CD8-positive, alpha-beta memory T cell (primary cell): ENCODE data around the gene SEMA4D. TPM values are rescaled to one million over a fixed set of nuclear protein-coding genes. Genes with fewer than 3 reads are reported as not detected.
A peak's percentile ranks its signal among the peaks of the same experiment; 100 is the strongest.

Experiments used
- CTCF ChIA-PET: fragments of 350-600 bp; sonication (Branson Sonifier 250); formaldehyde crosslinking; loops from one replicate; lab custom pipeline; 2021; ENCODE audit warnings: antibody characterized with exemption; lab: Charles Lee
- POLR2A ChIA-PET: fragments of 350-600 bp; sonication (Branson Sonifier 250); formaldehyde crosslinking; loops from one replicate; lab custom pipeline; 2021; ENCODE audit warnings: antibody characterized with exemption; lab: Charles Lee
- DNase-seq, 5 donors: peaks; one replicate each; pipeline versions ENCODE4 v3.0.0 to v3.0.0-alpha.2; 2020 to 2022; ENCODE audit warnings: mixed read lengths in 1 of 5
- H3K27ac ChIP-seq: one replicate; pipeline ENCODE4 v1.7.0; 2013; ENCODE audit warnings: low read depth, mild to moderate bottlenecking, low read length, moderate library complexity
- H3K27me3 ChIP-seq: 2 replicates; pipeline ENCODE4 v1.7.0; 2013; ENCODE audit warnings: low read length, mild to moderate bottlenecking; ENCODE audit not compliant: insufficient read depth, poor library complexity, severe bottlenecking
- H3K36me3 ChIP-seq: 2 replicates; pipeline ENCODE4 v1.7.0; 2013; ENCODE audit warnings: mild to moderate bottlenecking, low read length, moderate library complexity; ENCODE audit not compliant: insufficient read depth
- H3K4me1 ChIP-seq: 2 replicates; pipeline ENCODE4 v1.7.0; 2013; ENCODE audit warnings: mild to moderate bottlenecking, low read length, moderate library complexity; ENCODE audit not compliant: insufficient read depth
- H3K4me3 ChIP-seq: 2 replicates; pipeline ENCODE4 v1.7.0; 2013; ENCODE audit warnings: mild to moderate bottlenecking, low read length
- H3K9me3 ChIP-seq: 2 replicates; pipeline ENCODE4 v1.7.0; 2013; ENCODE audit warnings: mild to moderate bottlenecking, low read length
- H3K27ac Mint-ChIP-seq, 8 donors: one replicate each; pipeline ENCODE4 v1.8.0; 2020 to 2021; ENCODE audit warnings: mixed read lengths in 8 of 8, mild to moderate bottlenecking in 6 of 8, inconsistent platforms in 3 of 8, moderate library complexity in 3 of 8
- H3K27me3 Mint-ChIP-seq, 2 donors: one replicate each; pipeline ENCODE4 v1.8.0; 2020 to 2021; ENCODE audit warnings: mixed read lengths in 2 of 2, mild to moderate bottlenecking in 1 of 2, moderate library complexity in 1 of 2
- H3K36me3 Mint-ChIP-seq, 3 donors: one replicate each; pipeline ENCODE4 v1.8.0; 2020 to 2021; ENCODE audit warnings: mixed read lengths in 3 of 3, inconsistent platforms in 1 of 3, mild to moderate bottlenecking in 1 of 3
- H3K4me1 Mint-ChIP-seq, 3 donors: one replicate each; pipeline ENCODE4 v1.8.0; 2020 to 2021; ENCODE audit warnings: mixed read lengths in 3 of 3, inconsistent platforms in 1 of 3, mild to moderate bottlenecking in 1 of 3
- H3K4me3 Mint-ChIP-seq, 7 donors: one replicate each; pipeline ENCODE4 v1.8.0; 2020 to 2021; ENCODE audit warnings: mixed read lengths in 7 of 7, mild to moderate bottlenecking in 6 of 7, moderate library complexity in 4 of 7, inconsistent platforms in 2 of 7
- H3K9me3 Mint-ChIP-seq, 5 donors: one replicate each; pipeline ENCODE4 v1.8.0; 2020 to 2022; ENCODE audit warnings: mixed read lengths in 5 of 5, mild to moderate bottlenecking in 3 of 5, moderate library complexity in 2 of 5, inconsistent platforms in 1 of 5
- polyA plus RNA-seq: library from polyadenylated mRNA; unstranded; fragments of 300-500 nt; fragmentation: Illumina TruSeq; gene quantifications from one replicate; pipeline ENCODE4 v1.2.3, GENCODE V29; 2021
- total RNA-seq, 2 experiments: library from RNA; stranded (reverse); gene quantifications; one replicate each; pipeline ENCODE4 v1.2.3, GENCODE V29; 2021

The SEMA4D gene
- total and polyA plus RNA-seq, 3 experiments from 2014 or later = 227 to 243 (median 238) TPM

DNA sequence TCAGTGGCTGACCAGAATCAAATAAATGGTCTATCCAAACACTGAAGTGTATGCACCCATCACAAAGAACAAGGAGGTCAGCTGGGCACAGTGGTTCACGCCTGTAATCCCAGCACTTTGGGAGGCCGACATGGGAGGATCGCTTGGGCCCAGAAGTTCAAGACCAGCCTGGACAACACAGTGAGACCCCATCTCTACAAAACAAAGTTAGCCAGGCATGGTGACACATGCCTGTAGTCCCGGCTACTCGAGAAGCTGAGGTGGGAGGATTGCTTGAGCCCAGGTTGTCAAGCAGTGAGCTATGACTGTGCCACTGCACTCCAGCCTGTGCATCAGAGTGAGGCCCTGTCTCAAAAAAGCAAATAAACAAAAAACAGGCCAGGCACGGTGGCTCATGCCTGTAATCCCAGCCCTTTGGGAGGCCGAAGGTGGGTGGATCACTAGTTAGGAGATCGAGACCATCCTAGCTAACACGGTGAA, 40.5 kb downstream of the SEMA4D start:
- no peak overlapping the region for H3K27ac ChIP-seq
- H3K9me3 Mint-ChIP-seq = no peaks in the 10 kb centered on the region

DNA sequence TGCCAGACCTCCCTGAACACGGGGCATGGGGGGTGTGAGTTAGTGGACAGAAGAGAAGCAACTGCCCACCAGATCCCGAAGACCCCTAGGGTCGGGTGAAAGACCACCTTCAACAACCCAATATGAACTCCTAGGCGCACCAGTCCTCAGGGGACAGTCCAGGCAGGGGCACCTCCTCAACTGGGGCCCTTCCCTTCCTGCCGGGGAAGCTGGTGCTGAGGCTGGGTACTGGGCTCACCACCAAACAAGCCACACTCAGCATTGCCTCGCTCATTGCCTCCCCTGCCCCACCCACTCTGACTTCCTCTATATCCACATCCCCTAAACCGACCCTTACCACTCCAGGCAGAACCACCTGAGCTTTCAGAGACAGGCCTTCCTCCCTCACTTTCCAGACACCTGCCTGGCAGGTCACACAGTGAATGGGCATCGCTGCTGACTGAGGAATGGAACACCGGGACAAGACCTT, 42.5 kb downstream of the SEMA4D start:
- Histone ChIP-seq H3K4me3 (peak overlapping the region; percentile 38), H3K4me1 (peaks cover 89% of the 10 kb centered on the region), H3K9me3 (no peaks in the 10 kb centered on the region), H3K36me3 (peaks cover 14% of the 10 kb centered on the region), H3K27ac (peak overlapping the region; percentile 26), H3K27me3 (no peaks in the 10 kb centered on the region)
- POLR2A ChIA-PET = interaction anchor here (0.7 to 2.7 kb wide), 8 partner anchors 9 to 34 kb away, joined by 3 to 15 read pairs (median 4); no protein-coding TSS in a partner anchor
- peak in 2 of 5 donors; percentile 68 to 69 for DNase-seq
- H3K36me3 Mint-ChIP-seq = peaks cover 3 to 81% (median 20%) of the 10 kb centered on the region in 3 donors
- H3K4me1 Mint-ChIP-seq = peaks cover 85 to 95% (median 92%) of the 10 kb centered on the region in 3 donors
- H3K27me3 Mint-ChIP-seq = no peaks in the 10 kb centered on the region
- peak overlapping the region; percentile 34 to 88 (median 78) for H3K4me3 Mint-ChIP-seq
- CTCF ChIA-PET = interaction anchor here (0.5 to 3.1 kb wide), 5 partner anchors 14 to 93 kb away, joined by 3 to 17 read pairs (median 4); no protein-coding TSS in a partner anchor
- peak overlapping the region; percentile 93 to 99 (median 97) for H3K27ac Mint-ChIP-seq
- no peaks in the 10 kb centered on the region for H3K9me3 Mint-ChIP-seq

More for the DNA sequence above, 40.5 kb downstream of the SEMA4D start:
- DNase-seq = no peak
- Histone ChIP-seq H3K4me1 (peaks cover 96% of the 10 kb centered on the region), H3K4me3 (no peak overlapping the region), H3K27me3 (no peaks in the 10 kb centered on the region), H3K9me3 (no peaks in the 10 kb centered on the region), H3K36me3 (peaks cover 14% of the 10 kb centered on the region)
- H3K36me3 Mint-ChIP-seq = peaks cover 3 to 83% (median 21%) of the 10 kb centered on the region in 3 donors
- POLR2A ChIA-PET = interaction anchor here (0.6 to 2.7 kb wide), 6 partner anchors 9 to 24 kb away, joined by 3 to 15 read pairs (median 4); no protein-coding TSS in a partner anchor
- H3K4me1 Mint-ChIP-seq = peaks cover 88 to 96% (median 95%) of the 10 kb centered on the region in 3 donors
- peak overlapping the region; percentile 56 to 90 (median 78) for H3K4me3 Mint-ChIP-seq
- peak overlapping the region; percentile 93 to 99 (median 97) for H3K27ac Mint-ChIP-seq
- CTCF ChIA-PET = interaction anchor here (0.9 to 3.1 kb wide), 7 partner anchors 13 to 91 kb away, joined by 3 to 17 read pairs (median 4); no protein-coding TSS in a partner anchor
- peaks cover 0 to 2% of the 10 kb centered on the region in 2 donors for H3K27me3 Mint-ChIP-seq

DNA sequence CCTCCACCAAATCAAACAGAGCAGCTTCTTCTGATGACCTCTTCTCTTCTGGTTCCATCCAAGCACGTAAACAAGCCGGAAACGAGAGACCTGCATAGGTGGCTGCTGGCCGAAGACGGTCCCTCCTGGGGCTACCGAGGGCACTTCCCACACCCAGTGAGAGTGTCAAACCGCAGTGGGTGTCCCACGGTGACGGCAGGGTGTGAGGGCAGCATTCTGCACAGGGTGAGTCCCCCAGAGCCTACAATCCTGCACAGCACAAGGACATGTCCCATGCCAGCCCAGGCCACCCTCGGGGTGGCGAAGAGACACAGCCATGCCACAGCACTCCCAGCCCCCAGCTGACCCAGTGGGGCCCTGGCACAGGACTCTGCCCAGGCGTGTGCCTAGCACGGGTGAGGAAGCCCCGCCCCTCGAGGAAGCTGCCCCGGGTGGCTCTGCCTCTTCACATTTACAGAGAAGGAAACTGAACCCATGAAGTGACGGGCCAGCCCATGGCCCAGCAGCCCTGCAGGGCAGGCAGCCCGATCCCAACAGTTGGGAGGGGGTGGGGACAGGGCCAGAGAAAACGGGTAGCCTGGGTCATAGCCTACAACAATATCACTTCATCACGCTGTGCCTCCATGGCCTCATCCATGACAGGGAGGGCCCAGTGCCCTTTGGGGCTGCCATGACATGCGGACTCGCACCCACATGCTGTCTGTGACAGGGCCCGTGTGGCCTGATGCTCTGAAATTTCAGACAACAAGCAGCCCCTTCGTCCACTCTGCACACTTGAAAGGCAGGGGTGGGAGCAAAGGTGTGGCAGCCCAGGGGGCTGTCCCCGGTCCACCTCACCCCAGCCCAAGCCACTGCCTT, 43.2 kb downstream of the SEMA4D start:
- Histone ChIP-seq H3K27ac (peak overlapping the region; percentile 26), H3K4me1 (peaks cover 89% of the 10 kb centered on the region), H3K36me3 (peaks cover 14% of the 10 kb centered on the region), H3K4me3 (peak overlapping the region; percentile 38), H3K9me3 (no peaks in the 10 kb centered on the region), H3K27me3 (no peaks in the 10 kb centered on the region)
- H3K4me1 Mint-ChIP-seq = peaks cover 85 to 95% (median 92%) of the 10 kb centered on the region in 3 donors
- CTCF ChIA-PET = interaction anchor here (1.1 to 3.1 kb wide), 5 partner anchors 25 to 94 kb away, joined by 3 to 17 read pairs (median 6); no protein-coding TSS in a partner anchor
- peak overlapping the region; percentile 34 to 88 (median 78) for H3K4me3 Mint-ChIP-seq
- no peak for DNase-seq
- no peaks in the 10 kb centered on the region for H3K27me3 Mint-ChIP-seq
- POLR2A ChIA-PET = interaction anchor here (1.0 to 1.3 kb wide), 5 partner anchors 12 to 35 kb away, joined by 3 to 4 read pairs (median 3); no protein-coding TSS in a partner anchor
- peaks cover 3 to 81% (median 18%) of the 10 kb centered on the region in 3 donors for H3K36me3 Mint-ChIP-seq
- H3K9me3 Mint-ChIP-seq = no peaks in the 10 kb centered on the region
- H3K27ac Mint-ChIP-seq = peak overlapping the region; percentile 93 to 99 (median 97)

DNA sequence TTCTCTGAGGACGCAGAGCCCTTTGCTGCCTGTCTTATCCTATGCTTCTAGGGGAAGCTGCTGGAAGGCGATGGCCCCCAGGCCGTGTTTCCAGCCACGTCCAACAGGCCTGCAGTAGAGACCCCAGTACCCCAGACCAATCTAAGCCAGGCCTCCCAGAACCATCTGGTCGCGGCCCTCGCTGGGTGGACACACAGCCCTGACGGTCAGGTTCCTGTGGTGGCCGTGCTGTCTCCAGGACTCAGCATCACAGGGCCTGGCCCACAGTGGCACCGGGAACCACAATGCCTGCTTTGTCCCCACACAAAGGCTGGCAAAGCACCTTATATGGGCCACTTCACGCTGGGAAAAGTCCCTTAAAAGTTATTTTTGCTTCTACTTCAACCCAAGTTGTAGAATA, 44.5 kb downstream of the SEMA4D start:
- Mint-ChIP-seq H3K27ac (peak overlapping the region; percentile 37 to 96 (median 81)), H3K27me3 (no peaks in the 10 kb centered on the region), H3K4me1 (peaks cover 85 to 95% (median 92%) of the 10 kb centered on the region in 3 donors), H3K9me3 (no peaks in the 10 kb centered on the region), H3K4me3 (peak overlapping the region in 3 of 7 donors; percentile 12 to 45 (median 34)), H3K36me3 (peaks cover 7 to 82% (median 18%) of the 10 kb centered on the region in 3 donors)
- no peak overlapping the region for H3K27ac ChIP-seq
- peaks cover 89% of the 10 kb centered on the region for H3K4me1 ChIP-seq
- CTCF ChIA-PET = interaction anchor here (1.1 to 1.5 kb wide), 3 partner anchors 24 to 86 kb away, joined by 3 to 6 read pairs (median 3); no protein-coding TSS in a partner anchor
- POLR2A ChIA-PET = interaction anchor here (1.2 kb wide), 1 partner anchor 21 kb away, joined by 3 read pairs; no protein-coding TSS in a partner anchor
- no peaks in the 10 kb centered on the region for H3K27me3 ChIP-seq
- peaks cover 16% of the 10 kb centered on the region for H3K36me3 ChIP-seq
- DNase-seq = no peak
- no peak overlapping the region for H3K4me3 ChIP-seq
- no peaks in the 10 kb centered on the region for H3K9me3 ChIP-seq

DNA sequence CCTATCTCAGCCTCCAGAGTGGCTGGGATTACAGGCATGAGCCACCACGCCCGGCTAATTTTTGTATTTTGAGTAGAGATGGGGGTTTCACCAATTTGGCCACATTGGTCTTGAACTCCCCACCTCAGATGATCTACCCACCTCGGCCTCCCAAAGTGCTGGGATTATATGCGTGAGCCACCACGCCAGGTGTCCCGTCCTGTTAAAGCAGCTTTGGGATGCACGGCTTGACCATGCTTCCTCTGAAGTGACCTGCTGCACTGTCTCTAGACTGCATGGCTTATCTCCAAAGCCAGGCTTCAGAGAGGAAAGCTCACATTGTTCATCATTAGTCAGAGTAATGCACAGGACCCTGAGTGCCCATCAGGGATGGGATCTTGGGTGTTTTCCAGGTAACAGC, 45.4 kb downstream of the SEMA4D start:
- DNase-seq = no peak
- Mint-ChIP-seq H3K27ac (peak overlapping the region; percentile 37 to 96 (median 84)), H3K27me3 (no peaks in the 10 kb centered on the region), H3K9me3 (no peaks in the 10 kb centered on the region), H3K4me1 (peaks cover 84 to 95% (median 92%) of the 10 kb centered on the region in 3 donors), H3K4me3 (peak overlapping the region in 2 of 7 donors; percentile 15 to 40), H3K36me3 (peaks cover 7 to 78% (median 18%) of the 10 kb centered on the region in 3 donors)
- Histone ChIP-seq H3K36me3 (peaks cover 17% of the 10 kb centered on the region), H3K27me3 (no peaks in the 10 kb centered on the region), H3K27ac (no peak overlapping the region), H3K4me1 (peaks cover 89% of the 10 kb centered on the region), H3K4me3 (no peak overlapping the region), H3K9me3 (no peaks in the 10 kb centered on the region)
- ChIA-PET POLR2A (interaction anchor here (1.2 kb wide), 1 partner anchor 31 kb away, joined by 3 read pairs; no protein-coding TSS in a partner anchor), CTCF (interaction anchor here (0.9 to 1.4 kb wide), 3 partner anchors 13 to 23 kb away, joined by 3 to 5 read pairs (median 3); no protein-coding TSS in a partner anchor)

DNA sequence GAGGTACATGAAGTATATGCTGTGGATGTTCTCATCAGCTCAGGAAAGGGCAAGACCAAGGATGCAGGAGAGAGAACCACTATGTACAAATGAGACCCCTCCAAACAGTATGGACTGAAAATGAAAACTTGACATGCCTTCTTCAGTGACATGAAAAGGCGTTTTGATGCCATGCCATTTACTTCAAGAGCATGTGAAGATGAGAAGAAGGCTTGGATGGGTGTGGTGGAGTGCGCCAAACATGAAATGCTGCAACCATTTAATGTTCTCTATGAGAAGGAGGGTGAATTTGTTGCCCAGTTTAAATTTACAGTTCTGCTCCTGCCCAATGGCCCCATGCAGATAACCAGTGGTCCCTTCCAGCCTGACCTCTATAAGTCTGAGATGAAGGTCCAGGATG, 47.7 kb downstream of the SEMA4D start:
- ChIA-PET CTCF (interaction anchor here (1.8 to 4.9 kb wide), 3 partner anchors 12 to 99 kb away, joined by 6 to 22 read pairs (median 10); no protein-coding TSS in a partner anchor), POLR2A (interaction anchor here (0.7 to 2.0 kb wide), 4 partner anchors 9 to 54 kb away, joined by 3 to 11 read pairs (median 4); no protein-coding TSS in a partner anchor)
- Mint-ChIP-seq H3K36me3 (peaks cover 7 to 79% (median 10%) of the 10 kb centered on the region in 3 donors), H3K4me1 (peaks cover 84 to 95% (median 92%) of the 10 kb centered on the region in 3 donors), H3K27me3 (peaks cover 0 to 2% of the 10 kb centered on the region in 2 donors), H3K27ac (peak overlapping the region; percentile 47 to 98 (median 92)), H3K4me3 (peak overlapping the region in 6 of 7 donors; percentile 32 to 75 (median 46)), H3K9me3 (no peaks in the 10 kb centered on the region)
- no peak overlapping the region for H3K4me3 ChIP-seq
- H3K36me3 ChIP-seq = peaks cover 24% of the 10 kb centered on the region
- no peaks in the 10 kb centered on the region for H3K9me3 ChIP-seq
- H3K4me1 ChIP-seq = peaks cover 89% of the 10 kb centered on the region
- H3K27ac ChIP-seq = no peak overlapping the region
- DNase-seq = peak in 1 of 5 donors; percentile 50
- no peaks in the 10 kb centered on the region for H3K27me3 ChIP-seq

DNA sequence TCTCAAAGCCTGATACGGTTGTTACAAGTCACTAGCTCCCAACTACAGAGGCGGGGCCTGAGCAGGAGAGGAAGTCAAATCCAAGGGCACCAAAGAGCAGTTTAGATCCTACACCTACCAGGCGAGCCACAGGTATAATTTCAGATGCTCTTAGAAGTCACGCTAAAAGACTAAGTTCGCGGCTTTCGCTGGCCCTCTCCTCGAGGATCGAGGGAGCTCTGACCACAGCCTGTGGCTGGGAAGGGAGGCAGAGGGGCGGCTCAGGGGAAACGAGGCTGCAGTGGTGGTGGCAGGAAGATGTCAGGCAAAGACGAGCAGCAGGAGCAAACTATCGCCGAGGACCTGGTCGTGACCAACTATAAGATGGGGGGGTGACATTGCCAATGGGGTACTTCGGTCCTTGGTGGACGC, 48.6 kb downstream of the SEMA4D start:
- Histone ChIP-seq H3K4me3 (peak overlapping the region; percentile 39), H3K4me1 (peaks cover 89% of the 10 kb centered on the region), H3K27ac (no peak overlapping the region), H3K36me3 (peaks cover 20% of the 10 kb centered on the region), H3K9me3 (no peaks in the 10 kb centered on the region), H3K27me3 (no peaks in the 10 kb centered on the region)
- Mint-ChIP-seq H3K27ac (peak overlapping the region; percentile 85 to 98 (median 94)), H3K4me3 (peak overlapping the region; percentile 32 to 89 (median 71)), H3K9me3 (no peaks in the 10 kb centered on the region), H3K27me3 (peaks cover 0 to 2% of the 10 kb centered on the region in 2 donors), H3K36me3 (peaks cover 7 to 79% (median 7%) of the 10 kb centered on the region in 3 donors), H3K4me1 (peaks cover 84 to 95% (median 92%) of the 10 kb centered on the region in 3 donors)
- POLR2A ChIA-PET = interaction anchor here (1.0 to 2.0 kb wide), 4 partner anchors 8 to 41 kb away, joined by 3 to 11 read pairs (median 4); no protein-coding TSS in a partner anchor
- CTCF ChIA-PET = interaction anchor here (1.2 to 4.9 kb wide), 7 partner anchors 12 to 100 kb away, joined by 3 to 22 read pairs (median 4); no protein-coding TSS in a partner anchor
- DNase-seq = no peak
